ENCODE measurements around the gene PLXNC1.

The PLXNC1 gene

DNA sequence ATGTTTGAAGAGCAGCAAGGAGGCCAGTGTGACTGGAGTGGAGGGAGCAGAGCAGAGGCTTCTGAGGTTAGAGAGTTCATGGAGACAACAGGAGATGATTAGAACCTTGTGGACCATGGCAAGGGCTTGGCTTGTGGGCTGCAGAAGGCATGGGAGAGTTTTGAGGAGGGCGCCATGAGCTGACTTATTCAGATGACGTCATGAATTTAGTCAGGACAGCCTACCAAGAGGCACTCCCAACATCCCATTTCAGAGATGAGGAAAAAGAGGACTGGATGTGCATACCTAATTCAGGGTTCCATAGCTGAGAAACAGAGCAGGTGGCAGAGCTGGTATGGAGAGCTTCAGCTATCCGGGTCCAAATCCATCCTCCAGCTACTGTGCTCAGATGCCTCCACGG, 101.8 kb downstream of the PLXNC1 start:
- DNase-seq (ENCODE audit: low read depth in 1 of 2, low spot score in 1 of 2): no peak
- Histone ChIP-seq H3K27me3 (ENCODE audit: insufficient read depth, poor library complexity, severe bottlenecking) (no peaks in the 10 kb centered on the region), H3K4me3 (replicated peaks; ENCODE audit: insufficient read depth, low read length) (no peak overlapping the region), H3K27ac (replicated peaks) (no peak overlapping the region)
- no peak for TF ChIP-seq SPI1 (IDR thresholded peaks at IDR 0.05; ENCODE audit: borderline replicate concordance, low read depth)
- TF ChIP-seq POLR2AphosphoS5 (IDR thresholded peaks at IDR 0.05; ENCODE audit: low read depth): no peak
- TF ChIP-seq, protein P1, sequence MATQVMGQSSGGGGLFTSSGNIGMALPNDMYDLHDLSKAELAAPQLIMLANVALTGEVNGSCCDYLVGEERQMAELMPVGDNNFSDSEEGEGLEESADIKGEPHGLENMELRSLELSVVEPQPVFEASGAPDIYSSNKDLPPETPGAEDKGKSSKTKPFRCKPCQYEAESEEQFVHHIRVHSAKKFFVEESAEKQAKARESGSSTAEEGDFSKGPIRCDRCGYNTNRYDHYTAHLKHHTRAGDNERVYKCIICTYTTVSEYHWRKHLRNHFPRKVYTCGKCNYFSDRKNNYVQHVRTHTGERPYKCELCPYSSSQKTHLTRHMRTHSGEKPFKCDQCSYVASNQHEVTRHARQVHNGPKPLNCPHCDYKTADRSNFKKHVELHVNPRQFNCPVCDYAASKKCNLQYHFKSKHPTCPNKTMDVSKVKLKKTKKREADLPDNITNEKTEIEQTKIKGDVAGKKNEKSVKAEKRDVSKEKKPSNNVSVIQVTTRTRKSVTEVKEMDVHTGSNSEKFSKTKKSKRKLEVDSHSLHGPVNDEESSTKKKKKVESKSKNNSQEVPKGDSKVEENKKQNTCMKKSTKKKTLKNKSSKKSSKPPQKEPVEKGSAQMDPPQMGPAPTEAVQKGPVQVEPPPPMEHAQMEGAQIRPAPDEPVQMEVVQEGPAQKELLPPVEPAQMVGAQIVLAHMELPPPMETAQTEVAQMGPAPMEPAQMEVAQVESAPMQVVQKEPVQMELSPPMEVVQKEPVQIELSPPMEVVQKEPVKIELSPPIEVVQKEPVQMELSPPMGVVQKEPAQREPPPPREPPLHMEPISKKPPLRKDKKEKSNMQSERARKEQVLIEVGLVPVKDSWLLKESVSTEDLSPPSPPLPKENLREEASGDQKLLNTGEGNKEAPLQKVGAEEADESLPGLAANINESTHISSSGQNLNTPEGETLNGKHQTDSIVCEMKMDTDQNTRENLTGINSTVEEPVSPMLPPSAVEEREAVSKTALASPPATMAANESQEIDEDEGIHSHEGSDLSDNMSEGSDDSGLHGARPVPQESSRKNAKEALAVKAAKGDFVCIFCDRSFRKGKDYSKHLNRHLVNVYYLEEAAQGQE (IDR thresholded peaks at IDR 0.05; ENCODE audit: insufficient replicate concordance, low read depth): no peak
- no peak for TF ChIP-seq GABPA (IDR thresholded peaks at IDR 0.05; ENCODE audit: low read depth)
- TF ChIP-seq, protein P2, sequence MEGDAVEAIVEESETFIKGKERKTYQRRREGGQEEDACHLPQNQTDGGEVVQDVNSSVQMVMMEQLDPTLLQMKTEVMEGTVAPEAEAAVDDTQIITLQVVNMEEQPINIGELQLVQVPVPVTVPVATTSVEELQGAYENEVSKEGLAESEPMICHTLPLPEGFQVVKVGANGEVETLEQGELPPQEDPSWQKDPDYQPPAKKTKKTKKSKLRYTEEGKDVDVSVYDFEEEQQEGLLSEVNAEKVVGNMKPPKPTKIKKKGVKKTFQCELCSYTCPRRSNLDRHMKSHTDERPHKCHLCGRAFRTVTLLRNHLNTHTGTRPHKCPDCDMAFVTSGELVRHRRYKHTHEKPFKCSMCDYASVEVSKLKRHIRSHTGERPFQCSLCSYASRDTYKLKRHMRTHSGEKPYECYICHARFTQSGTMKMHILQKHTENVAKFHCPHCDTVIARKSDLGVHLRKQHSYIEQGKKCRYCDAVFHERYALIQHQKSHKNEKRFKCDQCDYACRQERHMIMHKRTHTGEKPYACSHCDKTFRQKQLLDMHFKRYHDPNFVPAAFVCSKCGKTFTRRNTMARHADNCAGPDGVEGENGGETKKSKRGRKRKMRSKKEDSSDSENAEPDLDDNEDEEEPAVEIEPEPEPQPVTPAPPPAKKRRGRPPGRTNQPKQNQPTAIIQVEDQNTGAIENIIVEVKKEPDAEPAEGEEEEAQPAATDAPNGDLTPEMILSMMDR (IDR thresholded peaks at IDR 0.05; ENCODE audit: insufficient read depth, low read length): no peak

DNA sequence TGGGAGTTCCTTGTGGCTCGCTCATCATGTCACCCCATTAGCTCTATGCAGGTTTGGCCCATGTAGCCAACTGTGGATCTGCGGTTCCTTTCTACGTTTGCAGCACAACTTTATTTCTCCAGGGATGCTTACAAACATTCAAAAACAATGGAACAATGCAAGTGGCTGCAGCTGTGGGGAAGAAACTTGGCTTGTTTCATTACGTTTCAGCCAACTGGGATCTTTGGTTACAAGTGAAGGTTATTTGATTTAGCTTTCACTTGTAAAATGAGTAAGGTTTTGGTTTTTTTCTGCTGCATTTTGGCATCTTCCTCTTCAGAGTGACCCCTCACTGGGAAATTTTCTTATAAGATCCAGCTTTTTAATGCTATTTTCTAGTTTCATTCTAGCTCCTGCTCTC, 105.9 kb downstream of the PLXNC1 start:
- TF ChIP-seq POLR2AphosphoS5 (IDR thresholded peaks at IDR 0.05; ENCODE audit: low read depth): no peak
- Histone ChIP-seq H3K4me3 (replicated peaks; ENCODE audit: insufficient read depth, low read length) (no peak overlapping the region), H3K27me3 (ENCODE audit: insufficient read depth, poor library complexity, severe bottlenecking) (no peaks in the 10 kb centered on the region), H3K27ac (replicated peaks) (no peak overlapping the region)
- no peak for DNase-seq (ENCODE audit: low read depth in 1 of 2, low spot score in 1 of 2)

DNA sequence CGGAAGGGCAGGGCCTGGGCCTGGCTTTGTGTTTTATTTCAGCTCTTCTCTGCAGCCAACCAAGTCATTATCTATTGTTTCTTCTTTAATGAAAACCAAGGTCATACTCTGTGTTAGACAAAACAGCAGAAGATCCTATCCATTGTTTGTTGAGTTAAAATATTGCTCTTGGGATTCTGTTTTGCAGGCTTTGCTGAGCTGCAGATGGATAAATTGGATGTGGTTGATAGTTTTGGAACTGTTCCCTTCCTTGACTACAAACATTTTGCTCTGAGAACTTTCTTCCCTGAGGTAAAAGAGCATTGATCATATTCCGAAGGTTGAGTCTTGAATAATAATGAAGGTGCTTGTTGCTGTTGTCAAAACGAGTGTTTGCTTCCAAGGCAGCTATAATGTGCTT, 106.6 kb downstream of the PLXNC1 start:
- Histone ChIP-seq H3K27me3 (ENCODE audit: insufficient read depth, poor library complexity, severe bottlenecking) (no peaks in the 10 kb centered on the region), H3K27ac (replicated peaks) (no peak overlapping the region), H3K4me3 (replicated peaks; ENCODE audit: insufficient read depth, low read length) (no peak overlapping the region)
- TF ChIP-seq, protein P2 (IDR thresholded peaks at IDR 0.05; ENCODE audit: insufficient read depth, low read length): no peak
- TF ChIP-seq SPI1 (IDR thresholded peaks at IDR 0.05; ENCODE audit: borderline replicate concordance, low read depth) (no peak), GABPA (IDR thresholded peaks at IDR 0.05; ENCODE audit: low read depth) (no peak), POLR2AphosphoS5 (IDR thresholded peaks at IDR 0.05; ENCODE audit: low read depth) (no peak)
- TF ChIP-seq, protein P1 (IDR thresholded peaks at IDR 0.05; ENCODE audit: insufficient replicate concordance, low read depth): no peak
- no peak for DNase-seq (ENCODE audit: low read depth in 1 of 2, low spot score in 1 of 2)

DNA sequence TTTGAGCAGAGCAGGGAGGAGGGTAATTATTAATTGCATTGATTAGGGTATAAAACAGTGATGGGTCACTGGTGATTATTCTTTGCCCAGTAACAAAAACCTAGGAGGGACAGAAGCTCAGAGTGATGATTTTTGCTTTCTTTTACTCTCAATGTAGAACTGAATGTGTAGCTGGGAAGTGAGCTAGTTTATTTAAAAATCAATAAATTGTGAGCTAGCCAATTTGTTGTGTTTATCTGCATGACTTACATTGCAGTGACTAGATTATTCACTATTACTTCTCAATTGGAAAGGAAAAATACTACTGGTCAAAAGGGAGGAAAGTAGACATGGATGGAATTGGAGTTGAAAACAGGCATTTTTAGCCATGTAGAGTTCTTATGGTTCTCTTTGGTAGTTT, 107.1 kb downstream of the PLXNC1 start:
- Histone ChIP-seq H3K27me3 (ENCODE audit: insufficient read depth, poor library complexity, severe bottlenecking) (no peaks in the 10 kb centered on the region), H3K27ac (replicated peaks) (no peak overlapping the region), H3K4me3 (replicated peaks; ENCODE audit: insufficient read depth, low read length) (no peak overlapping the region)
- DNase-seq (ENCODE audit: low read depth in 1 of 2, low spot score in 1 of 2): no peak
- TF ChIP-seq, protein P1 (IDR thresholded peaks at IDR 0.05; ENCODE audit: insufficient replicate concordance, low read depth): no peak
- TF ChIP-seq GABPA (IDR thresholded peaks at IDR 0.05; ENCODE audit: low read depth) (no peak), SPI1 (IDR thresholded peaks at IDR 0.05; ENCODE audit: borderline replicate concordance, low read depth) (no peak), POLR2AphosphoS5 (IDR thresholded peaks at IDR 0.05; ENCODE audit: low read depth) (no peak)
- TF ChIP-seq, protein P2 (IDR thresholded peaks at IDR 0.05; ENCODE audit: insufficient read depth, low read length): no peak

All from HL-60 (cell line).